ENCODE measurements around the gene LRRFIP1. TPM values are rescaled to one million over a fixed set of nuclear protein-coding genes. Genes with fewer than 3 reads are reported as not detected.

The LRRFIP1 gene
- polyA plus RNA-seq, 1 experiment = 50.4 TPM

DNA sequence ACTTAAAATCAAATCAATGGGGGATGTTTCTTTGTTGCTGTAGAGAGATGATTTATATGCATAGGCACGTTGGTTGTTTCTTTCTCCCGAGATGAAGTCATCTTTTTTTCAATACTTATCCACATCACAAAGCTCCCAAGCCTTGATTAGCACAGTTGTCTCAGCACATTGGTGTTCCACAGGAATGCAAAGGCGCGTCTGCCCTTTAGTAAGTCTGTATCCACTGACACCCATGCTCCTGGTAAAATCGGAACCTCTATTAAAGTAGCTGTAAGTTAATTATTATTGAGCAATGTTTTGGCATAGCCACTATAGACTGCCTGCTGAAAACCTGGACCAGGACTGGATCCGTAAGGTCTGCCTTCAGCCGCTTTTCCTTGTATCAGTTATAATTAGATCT lies 93.6 kb downstream of the LRRFIP1 start:
- DNase-seq (ENCODE audit: low read depth) = no peak
- Histone ChIP-seq H3K36me3 (ENCODE audit: control insufficient read depth, insufficient read depth, low read length) (peaks cover 3% of the 10 kb centered on the region; the same call in 1 of the 2 replicates), H3K4me3 (ENCODE audit: low read depth, low read length) (no peak overlapping the region), H3K27me3 (ENCODE audit: control insufficient read depth, insufficient read depth, low read length) (no peaks in the 10 kb centered on the region)
- ChIA-PET POLR2A (no interaction called here), CTCF (interaction anchor here (0.7 kb wide), 1 partner anchor 14 kb away, joined by 3 read pairs; no protein-coding TSS in a partner anchor)
- TF ChIP-seq, protein P1, sequence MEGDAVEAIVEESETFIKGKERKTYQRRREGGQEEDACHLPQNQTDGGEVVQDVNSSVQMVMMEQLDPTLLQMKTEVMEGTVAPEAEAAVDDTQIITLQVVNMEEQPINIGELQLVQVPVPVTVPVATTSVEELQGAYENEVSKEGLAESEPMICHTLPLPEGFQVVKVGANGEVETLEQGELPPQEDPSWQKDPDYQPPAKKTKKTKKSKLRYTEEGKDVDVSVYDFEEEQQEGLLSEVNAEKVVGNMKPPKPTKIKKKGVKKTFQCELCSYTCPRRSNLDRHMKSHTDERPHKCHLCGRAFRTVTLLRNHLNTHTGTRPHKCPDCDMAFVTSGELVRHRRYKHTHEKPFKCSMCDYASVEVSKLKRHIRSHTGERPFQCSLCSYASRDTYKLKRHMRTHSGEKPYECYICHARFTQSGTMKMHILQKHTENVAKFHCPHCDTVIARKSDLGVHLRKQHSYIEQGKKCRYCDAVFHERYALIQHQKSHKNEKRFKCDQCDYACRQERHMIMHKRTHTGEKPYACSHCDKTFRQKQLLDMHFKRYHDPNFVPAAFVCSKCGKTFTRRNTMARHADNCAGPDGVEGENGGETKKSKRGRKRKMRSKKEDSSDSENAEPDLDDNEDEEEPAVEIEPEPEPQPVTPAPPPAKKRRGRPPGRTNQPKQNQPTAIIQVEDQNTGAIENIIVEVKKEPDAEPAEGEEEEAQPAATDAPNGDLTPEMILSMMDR (IDR thresholded peaks at IDR 0.05; ENCODE audit: insufficient read depth, low read depth, low read length) = no peak

DNA sequence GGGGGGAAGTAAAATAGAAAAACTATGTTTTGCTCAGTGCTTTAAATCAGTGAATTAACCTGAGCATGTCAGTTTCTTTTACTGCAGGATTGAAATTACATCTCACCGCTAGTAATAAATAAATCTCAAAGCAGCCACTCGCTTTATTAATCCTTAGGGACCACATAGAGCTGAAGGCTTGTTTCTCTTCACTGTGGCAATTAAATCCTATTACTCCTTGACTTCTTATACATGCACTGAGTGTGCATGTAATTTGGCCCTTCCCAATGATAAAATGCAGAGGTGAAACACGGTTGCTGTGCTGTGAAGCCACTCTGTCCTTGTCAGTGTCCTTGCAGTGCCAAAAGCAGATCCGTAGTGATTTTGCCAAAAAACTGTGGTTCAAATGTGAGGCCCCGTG lies 94.1 kb downstream of the LRRFIP1 start:
- Histone ChIP-seq H3K4me3 (ENCODE audit: low read depth, low read length) (no peak overlapping the region), H3K36me3 (ENCODE audit: control insufficient read depth, insufficient read depth, low read length) (peaks cover 3% of the 10 kb centered on the region; the same call in 1 of the 2 replicates), H3K27me3 (ENCODE audit: control insufficient read depth, insufficient read depth, low read length) (no peaks in the 10 kb centered on the region)
- DNase-seq (ENCODE audit: low read depth) = no peak
- CTCF ChIA-PET = no interaction called here
- POLR2A ChIA-PET = no interaction called here
- TF ChIP-seq, protein P1 (IDR thresholded peaks at IDR 0.05; ENCODE audit: insufficient read depth, low read depth, low read length) = no peak

DNA sequence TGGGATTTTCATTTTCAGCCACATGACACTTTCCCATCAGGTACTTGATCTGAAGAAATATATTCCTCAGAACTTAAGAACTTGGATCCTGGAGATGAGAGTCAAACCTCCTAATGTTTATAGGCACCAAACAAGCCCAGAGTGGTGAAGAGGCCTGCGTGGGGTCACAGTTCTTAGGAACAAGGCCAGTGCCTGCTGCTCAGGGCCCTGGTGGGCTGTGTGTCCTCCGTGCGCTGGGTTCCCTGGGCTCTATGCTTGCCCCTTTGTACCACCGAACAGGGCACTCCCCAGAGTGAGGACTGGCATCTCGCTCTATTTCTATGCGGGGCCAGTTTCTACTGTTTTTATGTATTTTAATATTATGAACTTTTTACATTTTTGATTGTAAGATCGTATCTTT lies 95.2 kb downstream of the LRRFIP1 start:
- POLR2A ChIA-PET = no interaction called here

DNA sequence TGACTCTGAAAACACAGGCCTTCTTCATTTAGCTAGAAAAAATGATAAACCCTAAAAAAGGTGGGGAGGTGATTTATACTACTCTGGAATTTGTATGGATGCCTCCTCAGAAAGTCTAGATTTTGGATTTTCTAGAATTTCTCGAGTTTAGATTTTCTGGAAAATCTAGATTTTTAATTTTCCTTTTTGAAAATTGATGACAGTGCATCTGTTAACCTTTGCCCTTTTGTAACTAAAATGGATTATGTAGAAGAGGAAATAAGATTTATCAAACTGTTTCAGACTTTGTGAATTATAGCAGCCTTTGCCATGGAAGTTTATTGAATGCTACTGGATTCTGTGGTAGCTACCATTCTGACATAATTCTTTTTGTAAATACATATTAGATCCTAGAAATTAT lies 95.6 kb downstream of the LRRFIP1 start:
- ChIA-PET POLR2A (no interaction called here), CTCF (interaction anchor here (1.2 kb wide), 1 partner anchor 22 kb away, joined by 3 read pairs; no protein-coding TSS in a partner anchor)
- Histone ChIP-seq H3K27me3 (ENCODE audit: control insufficient read depth, insufficient read depth, low read length) (no peaks in the 10 kb centered on the region), H3K4me3 (ENCODE audit: low read depth, low read length) (no peak overlapping the region), H3K36me3 (ENCODE audit: control insufficient read depth, insufficient read depth, low read length) (peaks cover under 1% of the 10 kb centered on the region; the same call in 1 of the 2 replicates)
- TF ChIP-seq, protein P1 (IDR thresholded peaks at IDR 0.05; ENCODE audit: insufficient read depth, low read depth, low read length) = no peak
- DNase-seq (ENCODE audit: low read depth) = no peak

More for the DNA sequence above, 95.2 kb downstream of the LRRFIP1 start:
- Histone ChIP-seq H3K36me3 (ENCODE audit: control insufficient read depth, insufficient read depth, low read length) (peaks cover 1% of the 10 kb centered on the region; the same call in 1 of the 2 replicates), H3K4me3 (ENCODE audit: low read depth, low read length) (no peak overlapping the region), H3K27me3 (ENCODE audit: control insufficient read depth, insufficient read depth, low read length) (no peaks in the 10 kb centered on the region)
- TF ChIP-seq, protein P1 (IDR thresholded peaks at IDR 0.05; ENCODE audit: insufficient read depth, low read depth, low read length) = no peak
- CTCF ChIA-PET = interaction anchor here (1.2 kb wide), 1 partner anchor 22 kb away, joined by 3 read pairs; no protein-coding TSS in a partner anchor
- DNase-seq (ENCODE audit: low read depth) = no peak

DNA sequence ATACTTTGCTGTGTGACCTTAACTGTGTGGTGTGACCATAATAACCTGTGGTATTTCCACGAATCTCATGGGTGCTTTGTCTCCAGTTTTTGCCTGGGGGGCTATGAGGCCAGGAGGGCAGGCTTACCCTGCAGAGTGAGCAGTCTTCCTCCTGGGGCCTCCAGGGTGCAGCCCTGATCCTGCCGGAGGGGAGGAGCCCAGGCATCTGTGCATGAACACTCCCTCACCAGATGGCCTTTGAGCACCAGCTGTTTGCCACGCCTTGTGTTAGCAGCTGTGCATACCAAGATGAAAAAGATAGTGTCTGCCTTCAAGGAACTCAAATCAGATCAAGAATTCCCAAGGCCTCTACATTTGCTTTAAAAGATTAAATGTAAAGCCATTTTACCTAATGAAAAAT lies 96.2 kb downstream of the LRRFIP1 start:
- H3K36me3 ChIP-seq (ENCODE audit: control insufficient read depth, insufficient read depth, low read length) = no peaks in the 10 kb centered on the region; the same call in 1 of the 2 replicates
- ChIA-PET CTCF (interaction anchor here (1.2 kb wide), 1 partner anchor 21 kb away, joined by 3 read pairs; no protein-coding TSS in a partner anchor), POLR2A (no interaction called here)
- TF ChIP-seq, protein P1 (IDR thresholded peaks at IDR 0.05; ENCODE audit: insufficient read depth, low read depth, low read length) = peak; percentile 24; the same call in 1 of the 2 replicates
- no peaks in the 10 kb centered on the region for H3K27me3 ChIP-seq (ENCODE audit: control insufficient read depth, insufficient read depth, low read length)
- DNase-seq (ENCODE audit: low read depth) = no peak
- no peak overlapping the region for H3K4me3 ChIP-seq (ENCODE audit: low read depth, low read length)
